Activated CD4-positive, alpha-beta memory T cell treated with anti-CD3 and anti-CD28 coated beads, Interleukin-2, amount 10 ng/mL, durations not matched to agents 7 days and 5 days (primary cell): ENCODE results near the gene MYOM1. TPM values are rescaled to one million over a fixed set of nuclear protein-coding genes. Genes with fewer than 3 reads are reported as not detected.
"Not testable (repeated sequence)": the region's sequence is repeated elsewhere in the genome, so short reads cannot be mapped to it uniquely, and the experiment has no call there.

Experiments
- CTCF ChIA-PET: fragments of 350-600 bp; sonication (Branson Sonifier 250); formaldehyde crosslinking; loops from one replicate; lab custom pipeline; 2021; ENCODE audit warnings: antibody characterized with exemption, inconsistent platforms; lab: Charles Lee
- POLR2A ChIA-PET: fragments of 350-600 bp; sonication (Branson Sonifier 250); formaldehyde crosslinking; loops from one replicate; lab custom pipeline; 2021; ENCODE audit warnings: antibody characterized with exemption; lab: Charles Lee
- DNase-seq: peaks from one replicate; pipeline ENCODE4 v3.0.0-alpha.2; 2020
- H3K27ac Mint-ChIP-seq: one replicate; pipeline ENCODE4 v1.8.0; 2021; ENCODE audit warnings: mild to moderate bottlenecking, mixed read lengths
- H3K27me3 Mint-ChIP-seq: one replicate; pipeline ENCODE4 v1.8.0; 2021; ENCODE audit warnings: mixed read lengths
- H3K36me3 Mint-ChIP-seq: one replicate; pipeline ENCODE4 v1.8.0; 2021; ENCODE audit warnings: low read depth, mixed read lengths
- H3K4me1 Mint-ChIP-seq: one replicate; pipeline ENCODE4 v1.8.0; 2021; ENCODE audit warnings: mixed read lengths
- H3K4me3 Mint-ChIP-seq: one replicate; pipeline ENCODE4 v1.8.0; 2021; ENCODE audit warnings: mild to moderate bottlenecking, mixed read lengths
- H3K9me3 Mint-ChIP-seq: one replicate; pipeline ENCODE4 v1.8.0; 2021; ENCODE audit warnings: mixed read lengths
- total RNA-seq, 2 experiments: library from RNA; stranded (reverse); gene quantifications; one replicate each; pipeline ENCODE4 v1.2.3, GENCODE V29; 2021

Gene MYOM1
- total RNA-seq, 2 experiments from 2014 or later = 1.7 to 2.4 TPM

GRCh38 chr18:3059272-3059671, 160.5 kb downstream of the MYOM1 start:
- Mint-ChIP-seq H3K36me3 (peaks cover 3% of the 10 kb centered on the region), H3K9me3 (peaks cover 2% of the 10 kb centered on the region), H3K27ac (peak overlapping the region; percentile 91), H3K4me3 (no peak overlapping the region), H3K27me3 (no peaks in the 10 kb centered on the region), H3K4me1 (peaks cover 68% of the 10 kb centered on the region)
- ChIA-PET POLR2A (interaction anchor here (0.5 to 5.9 kb wide), 15 partner anchors 10 to 422 kb away, joined by 3 to 129 read pairs (median 11); partner anchors contain the start of genes LPIN2, MYL12A and SMCHD1), CTCF (interaction anchor here (5.0 to 8.0 kb wide), 4 partner anchors 22 to 74 kb away, joined by 31 to 168 read pairs (median 68); no protein-coding TSS in a partner anchor)
- DNase-seq = no peak

- Mint-ChIP-seq H3K36me3 (peaks cover 7% of the 10 kb centered on the region), H3K4me3 (no peak overlapping the region), H3K27ac (peak overlapping the region; percentile 91), H3K9me3 (peaks cover 5% of the 10 kb centered on the region), H3K4me1 (peaks cover 71% of the 10 kb centered on the region), H3K27me3 (no peaks in the 10 kb centered on the region)
- ChIA-PET POLR2A (interaction anchor here (0.5 to 5.9 kb wide), 9 partner anchors 10 to 422 kb away, joined by 3 to 100 read pairs (median 5); partner anchors contain the start of gene MYL12A), CTCF (interaction anchor here (1.9 to 8.0 kb wide), 3 partner anchors 64 to 73 kb away, joined by 8 to 168 read pairs (median 94); no protein-coding TSS in a partner anchor)
- DNase-seq = peak; percentile 41
These were observed 161.2 kb downstream of the MYOM1 start for GRCh38 chr18:3058328-3059191.

GRCh38 chr18:3057526-3057925, 162.2 kb downstream of the MYOM1 start:
- POLR2A ChIA-PET = interaction anchor here (0.7 to 1.6 kb wide), 4 partner anchors 9 to 192 kb away, joined by 3 to 4 read pairs (median 4); no protein-coding TSS in a partner anchor
- H3K4me1 Mint-ChIP-seq = peaks cover 68% of the 10 kb centered on the region
- CTCF ChIA-PET = interaction anchor here (1.9 kb wide), 1 partner anchor 63 kb away, joined by 8 read pairs; no protein-coding TSS in a partner anchor
- H3K27me3 Mint-ChIP-seq = no peaks in the 10 kb centered on the region
- H3K36me3 Mint-ChIP-seq = peaks cover 15% of the 10 kb centered on the region
- peaks cover 11% of the 10 kb centered on the region for H3K9me3 Mint-ChIP-seq
- peak overlapping the region; percentile 91 for H3K27ac Mint-ChIP-seq
- H3K4me3 Mint-ChIP-seq = no peak overlapping the region
- DNase-seq = no peak

GRCh38 chr18:3056311-3056710, 163.5 kb downstream of the MYOM1 start:
- ChIA-PET CTCF (interaction anchor here (1.1 to 1.9 kb wide), 3 partner anchors 9 to 63 kb away, joined by 4 to 6 read pairs (median 4); no protein-coding TSS in a partner anchor), POLR2A (interaction anchor here (0.8 to 1.6 kb wide), 3 partner anchors 99 to 193 kb away, joined by 3 to 4 read pairs (median 4); no protein-coding TSS in a partner anchor)
- Mint-ChIP-seq H3K36me3 (peaks cover 18% of the 10 kb centered on the region), H3K4me3 (no peak overlapping the region), H3K4me1 (peaks cover 66% of the 10 kb centered on the region), H3K27ac (no peak overlapping the region), H3K9me3 (peaks cover 11% of the 10 kb centered on the region), H3K27me3 (no peaks in the 10 kb centered on the region)
- DNase-seq = no peak

GRCh38 chr18:3055816-3056215, 164.0 kb downstream of the MYOM1 start:
- no peak overlapping the region for H3K27ac Mint-ChIP-seq
- POLR2A ChIA-PET = interaction anchor here (0.7 to 1.6 kb wide), 3 partner anchors 97 to 193 kb away, joined by 4 read pairs; no protein-coding TSS in a partner anchor
- no peak for DNase-seq
- H3K4me1 Mint-ChIP-seq = peaks cover 61% of the 10 kb centered on the region
- peaks cover 11% of the 10 kb centered on the region for H3K9me3 Mint-ChIP-seq
- no peaks in the 10 kb centered on the region for H3K27me3 Mint-ChIP-seq
- peaks cover 18% of the 10 kb centered on the region for H3K36me3 Mint-ChIP-seq
- H3K4me3 Mint-ChIP-seq = no peak overlapping the region
- CTCF ChIA-PET = interaction anchor here (1.0 to 1.9 kb wide), 4 partner anchors 9 to 62 kb away, joined by 3 to 6 read pairs (median 4); no protein-coding TSS in a partner anchor

GRCh38 chr18:3055186-3055728, 164.5 kb downstream of the MYOM1 start:
- POLR2A ChIA-PET = interaction anchor here (0.7 kb wide), 1 partner anchor 96 kb away, joined by 4 read pairs; no protein-coding TSS in a partner anchor
- H3K4me1 Mint-ChIP-seq = peaks cover 56% of the 10 kb centered on the region

GRCh38 chr18:3054780-3055179, 165.0 kb downstream of the MYOM1 start:
- CTCF ChIA-PET = interaction anchor here (1.0 to 1.9 kb wide), 2 partner anchors 60 to 61 kb away, joined by 3 to 6 read pairs; no protein-coding TSS in a partner anchor
- Mint-ChIP-seq H3K27me3 (no peaks in the 10 kb centered on the region), H3K9me3 (peaks cover 11% of the 10 kb centered on the region), H3K4me1 (peaks cover 52% of the 10 kb centered on the region), H3K27ac (no peak overlapping the region), H3K36me3 (peaks cover 15% of the 10 kb centered on the region), H3K4me3 (no peak overlapping the region)
- POLR2A ChIA-PET = no interaction called here
- no peak for DNase-seq

More at GRCh38 chr18:3055186-3055728, 164.5 kb downstream of the MYOM1 start:
- DNase-seq = no peak
- Mint-ChIP-seq H3K27ac (no peak overlapping the region), H3K36me3 (peaks cover 15% of the 10 kb centered on the region), H3K9me3 (peaks cover 11% of the 10 kb centered on the region), H3K4me3 (no peak overlapping the region), H3K27me3 (no peaks in the 10 kb centered on the region)
- CTCF ChIA-PET = interaction anchor here (1.0 to 1.9 kb wide), 4 partner anchors 8 to 62 kb away, joined by 3 to 6 read pairs (median 4); no protein-coding TSS in a partner anchor

GRCh38 chr18:3054214-3054613, 165.6 kb downstream of the MYOM1 start:
- Mint-ChIP-seq H3K4me1 (peaks cover 50% of the 10 kb centered on the region), H3K27ac (no peak overlapping the region), H3K36me3 (peaks cover 15% of the 10 kb centered on the region), H3K27me3 (no peaks in the 10 kb centered on the region), H3K9me3 (peaks cover 11% of the 10 kb centered on the region), H3K4me3 (no peak overlapping the region)
- POLR2A ChIA-PET = no interaction called here
- no peak for DNase-seq
- CTCF ChIA-PET = no interaction called here

GRCh38 chr18:3053081-3053480, 166.7 kb downstream of the MYOM1 start:
- Mint-ChIP-seq H3K27ac (no peak overlapping the region), H3K36me3 (peaks cover 15% of the 10 kb centered on the region), H3K9me3 (peaks cover 11% of the 10 kb centered on the region), H3K27me3 (no peaks in the 10 kb centered on the region), H3K4me3 (no peak overlapping the region), H3K4me1 (peaks cover 41% of the 10 kb centered on the region)
- no peak for DNase-seq
- ChIA-PET POLR2A (no interaction called here), CTCF (interaction anchor here (0.7 kb wide), 1 partner anchor 9 kb away, joined by 3 read pairs; no protein-coding TSS in a partner anchor)

GRCh38 chr18:3052411-3052758, 167.4 kb downstream of the MYOM1 start:
- H3K4me1 Mint-ChIP-seq = peaks cover 38% of the 10 kb centered on the region

GRCh38 chr18:3051718-3052410, 167.9 kb downstream of the MYOM1 start:
- H3K4me3 Mint-ChIP-seq = no peak overlapping the region
- POLR2A ChIA-PET = no interaction called here
- CTCF ChIA-PET = no interaction called here
- peaks cover 15% of the 10 kb centered on the region for H3K36me3 Mint-ChIP-seq
- no peaks in the 10 kb centered on the region for H3K27me3 Mint-ChIP-seq
- H3K27ac Mint-ChIP-seq = no peak overlapping the region
- H3K9me3 Mint-ChIP-seq = peaks cover 11% of the 10 kb centered on the region
- H3K4me1 Mint-ChIP-seq = peaks cover 34% of the 10 kb centered on the region
- DNase-seq = no peak

More at GRCh38 chr18:3052411-3052758, 167.4 kb downstream of the MYOM1 start:
- ChIA-PET CTCF (no interaction called here), POLR2A (no interaction called here)
- H3K9me3 Mint-ChIP-seq = peaks cover 11% of the 10 kb centered on the region
- H3K27ac Mint-ChIP-seq = no peak overlapping the region
- DNase-seq = no peak
- H3K36me3 Mint-ChIP-seq = peaks cover 15% of the 10 kb centered on the region
- H3K27me3 Mint-ChIP-seq = no peaks in the 10 kb centered on the region
- H3K4me3 Mint-ChIP-seq = no peak overlapping the region

GRCh38 chr18:3049897-3050454, 169.8 kb downstream of the MYOM1 start:
- POLR2A ChIA-PET = interaction anchor here (1.1 kb wide), 1 partner anchor 13 kb away, joined by 3 read pairs; no protein-coding TSS in a partner anchor
- H3K27me3 Mint-ChIP-seq, CTCF ChIA-PET, H3K27ac Mint-ChIP-seq, H3K4me3 Mint-ChIP-seq, DNase-seq: not testable (repeated sequence)
- H3K9me3 Mint-ChIP-seq = peaks cover 11% of the 10 kb centered on the region
- peaks cover 15% of the 10 kb centered on the region for H3K36me3 Mint-ChIP-seq
- H3K4me1 Mint-ChIP-seq = peaks cover 38% of the 10 kb centered on the region
